Ishikawa (cell line): ENCODE measurements around the gene TTC17.

Source experiments
- CEBPB ChIP-seq: IDR thresholded peaks from 2 replicates; pipeline ENCODE4 v1.6.1; 2012
- CREB1 ChIP-seq: IDR thresholded peaks from 2 replicates; pipeline ENCODE4 v1.6.1; 2012; ENCODE audit warnings: low read depth
- EGR1 ChIP-seq: IDR thresholded peaks from 2 replicates; pipeline ENCODE4 v1.6.1; 2012
- EP300 ChIP-seq: IDR thresholded peaks from 2 replicates; pipeline ENCODE4 v1.6.1; 2012; ENCODE audit warnings: borderline replicate concordance
- FOXM1 ChIP-seq: IDR thresholded peaks from 2 replicates; pipeline ENCODE4 v1.6.1; 2012; ENCODE audit warnings: low read depth, borderline replicate concordance
- MAX ChIP-seq: IDR thresholded peaks from 2 replicates; pipeline ENCODE4 v1.6.1; 2012
- NFIC ChIP-seq: IDR thresholded peaks from 2 replicates; pipeline ENCODE4 v1.6.1; 2012
- RAD21 ChIP-seq: IDR thresholded peaks from 2 replicates; pipeline ENCODE4 v1.6.1; 2012; ENCODE audit warnings: low read depth
- REST ChIP-seq: IDR thresholded peaks from 2 replicates; pipeline ENCODE4 v1.6.1; 2012; ENCODE audit warnings: low read depth, mild to moderate bottlenecking
- TAF1 ChIP-seq: IDR thresholded peaks from 2 replicates; pipeline ENCODE4 v1.6.1; 2012; ENCODE audit warnings: low read depth, mild to moderate bottlenecking
- TCF12 ChIP-seq: IDR thresholded peaks from 2 replicates; pipeline ENCODE4 v1.6.1; 2012; ENCODE audit warnings: low read depth
- TEAD4 ChIP-seq: IDR thresholded peaks from 2 replicates; pipeline ENCODE4 v1.6.1; 2012
- USF1 ChIP-seq: IDR thresholded peaks from 2 replicates; pipeline ENCODE4 v1.6.1; 2012
- YY1 ChIP-seq: IDR thresholded peaks from 2 replicates; pipeline ENCODE4 v1.6.1; 2012; ENCODE audit warnings: low read depth

GRCh38 chr11:43377389-43377788 lies 18.7 kb downstream of the TTC17 start:
- TF ChIP-seq CREB1 = no peak
- no peak for TF ChIP-seq TEAD4
- no peak for TF ChIP-seq YY1
- no peak for TF ChIP-seq USF1
- no peak for TF ChIP-seq NFIC
- TF ChIP-seq CEBPB = no peak
- no peak for TF ChIP-seq MAX
- no peak for TF ChIP-seq RAD21
- TF ChIP-seq REST = no peak
- TF ChIP-seq TCF12 = no peak
- TF ChIP-seq TAF1 = no peak
- no peak for TF ChIP-seq EP300
- TF ChIP-seq FOXM1 = no peak
- no peak for TF ChIP-seq EGR1
